HG02943 (cell line): ENCODE data around the gene EAPP.
"Not testable (repeated sequence)": the region's sequence is repeated elsewhere in the genome, so short reads cannot be mapped to it uniquely, and the experiment has no call there.

Source experiments
- ATAC-seq: cut with Tn5 transposase; IDR thresholded peaks from one replicate; pipeline ENCODE4 v1.9.1; 2021; ENCODE audit warnings: mild to moderate bottlenecking, low read depth, moderate library complexity; ENCODE audit not compliant: unreplicated experiment

Gene EAPP

GRCh38 chr14:34538871-34539406 is 562 bp downstream of the EAPP start:
- peak; percentile 11 for ATAC-seq

GRCh38 chr14:34538096-34538495 is 1.4 kb downstream of the EAPP start:
- not testable (repeated sequence) for ATAC-seq

GRCh38 chr14:34537677-34538009 is 1.9 kb downstream of the EAPP start:
- no peak for ATAC-seq

DNA sequence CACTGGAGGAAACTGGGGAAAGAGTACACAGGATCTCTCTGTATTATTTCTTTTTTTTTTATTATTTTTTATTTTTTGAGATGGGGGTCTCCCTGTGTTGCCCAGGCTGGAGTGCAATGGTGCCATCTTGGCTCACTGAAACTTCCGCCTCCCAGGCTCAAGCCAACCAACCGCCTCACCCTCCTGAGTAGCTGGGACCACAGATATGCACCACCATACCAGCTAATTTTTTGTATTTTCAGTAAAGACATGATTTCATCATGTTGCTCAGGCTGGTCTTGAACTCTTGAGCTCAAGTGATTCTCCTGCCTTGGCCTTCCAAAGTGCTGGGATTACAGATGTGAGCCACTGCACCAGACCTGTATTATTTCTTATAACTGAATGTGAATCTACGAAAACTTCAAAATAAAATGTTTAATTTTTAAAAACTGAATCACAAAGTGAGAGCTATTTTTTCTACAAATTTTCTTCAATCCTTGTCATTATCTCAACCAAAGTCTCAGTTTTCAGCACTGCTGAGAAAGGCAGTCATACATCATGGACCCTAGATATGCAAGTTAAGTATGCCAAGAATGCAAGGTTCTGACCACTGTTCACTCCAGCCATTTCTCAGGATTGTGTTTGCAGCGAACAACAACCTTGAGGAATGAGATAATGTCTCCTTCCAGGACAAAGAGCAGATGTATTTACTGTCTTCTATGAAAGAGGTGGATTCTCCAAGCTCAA is 2.4 kb downstream of the EAPP start:
- ATAC-seq, result no peak

- no peak for ATAC-seq
Observed at GRCh38 chr14:34527591-34527990, 11.9 kb downstream of the EAPP start.

- ATAC-seq, result not testable (repeated sequence)
Observed at GRCh38 chr14:34524216-34524615, 15.3 kb downstream of the EAPP start.

DNA sequence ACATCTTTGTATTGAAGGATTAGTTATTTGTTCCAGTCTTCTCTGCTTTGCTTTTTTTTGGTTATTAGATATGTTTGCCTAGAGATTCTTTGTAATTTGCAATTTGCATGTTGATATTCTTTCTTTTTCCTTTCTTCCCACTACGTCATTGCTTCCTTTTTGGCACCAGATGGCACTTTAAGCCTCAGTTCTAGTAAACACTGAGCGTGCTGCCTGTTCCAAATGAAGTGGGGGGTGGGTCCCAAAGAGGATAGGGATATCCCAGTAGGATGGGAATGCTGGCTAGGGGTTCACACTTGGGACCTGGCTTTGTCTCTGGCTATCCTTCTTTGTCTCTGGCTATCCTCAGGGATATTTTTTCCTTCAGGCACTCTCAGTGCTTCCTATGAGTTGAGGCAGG is 17.0 kb downstream of the EAPP start:
- ATAC-seq, result no peak

GRCh38 chr14:34521071-34521470 is 18.4 kb downstream of the EAPP start:
- not testable (repeated sequence) for ATAC-seq

- ATAC-seq, result not testable (repeated sequence)
Observed at GRCh38 chr14:34520304-34520970, 19.1 kb downstream of the EAPP start.

GRCh38 chr14:34507884-34508283 is 31.6 kb downstream of the EAPP start:
- ATAC-seq, result no peak

GRCh38 chr14:34507459-34507858 is 32.0 kb downstream of the EAPP start:
- ATAC-seq, result no peak

GRCh38 chr14:34505124-34505491 is 34.4 kb downstream of the EAPP start:
- ATAC-seq, result not testable (repeated sequence)

- not testable (repeated sequence) for ATAC-seq
Observed at GRCh38 chr14:34504027-34504426, 35.5 kb downstream of the EAPP start.

DNA sequence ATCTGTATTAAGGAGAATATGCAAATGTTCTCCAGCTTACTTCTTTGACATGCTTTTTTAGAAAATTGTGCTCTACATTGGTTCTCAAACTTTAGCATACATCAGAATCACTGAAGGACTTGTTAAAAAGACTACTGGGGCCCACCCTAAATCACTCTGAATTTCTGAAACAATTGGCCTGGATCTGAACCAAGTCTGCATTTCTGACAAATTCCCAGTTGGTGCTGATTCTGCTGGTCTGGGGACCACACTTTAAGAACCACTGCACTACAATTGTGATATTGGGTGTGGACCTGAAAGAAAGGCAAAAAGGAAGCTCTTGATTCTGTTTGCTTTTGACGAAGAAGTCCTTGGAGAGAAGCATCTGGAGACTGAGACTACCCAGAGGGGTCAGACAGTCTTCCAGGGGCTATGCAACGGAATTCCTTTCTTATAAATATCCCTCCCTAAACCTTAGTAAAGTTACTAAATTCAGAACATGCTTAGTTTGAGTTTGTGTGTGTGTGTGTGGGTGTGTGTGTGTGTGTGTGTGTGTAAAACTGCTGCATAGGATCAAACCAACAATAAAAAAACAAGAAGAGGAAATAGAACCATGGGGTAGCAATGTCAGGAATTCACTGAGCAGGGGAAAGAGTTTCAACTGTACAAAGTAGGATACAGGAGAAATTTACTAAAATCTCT is 36.8 kb downstream of the EAPP start:
- ATAC-seq, result no peak

- ATAC-seq, result no peak
Observed at GRCh38 chr14:34502001-34502400, 37.5 kb downstream of the EAPP start.

DNA sequence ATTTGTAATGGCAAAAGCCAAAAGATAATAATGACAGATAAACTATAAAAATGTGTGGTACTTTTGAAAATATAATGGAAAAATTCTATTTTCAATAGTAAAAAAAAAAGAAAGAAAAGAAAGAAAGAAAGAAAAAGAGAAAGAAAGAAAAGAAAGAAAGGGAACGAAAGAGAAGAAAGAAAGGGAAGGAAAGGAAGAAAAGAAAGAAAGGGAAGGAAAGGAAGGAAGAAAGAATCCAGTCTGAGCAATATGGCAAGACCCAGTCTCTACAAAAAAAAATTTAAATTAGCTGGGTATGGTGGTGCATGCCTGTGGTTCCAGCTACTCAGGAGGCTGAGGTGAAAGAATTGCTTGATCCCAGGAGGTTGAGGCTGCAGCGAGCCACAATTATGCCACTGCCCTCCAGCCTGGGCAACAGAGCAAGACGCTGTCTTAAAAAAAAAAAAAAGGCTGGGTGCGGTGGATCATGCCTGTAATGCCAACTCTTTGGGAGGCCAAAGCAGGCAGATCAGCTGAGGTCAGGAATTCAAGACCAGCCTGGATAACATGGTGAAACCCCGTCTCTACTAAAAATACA is 38.4 kb downstream of the EAPP start:
- ATAC-seq, result no peak

DNA sequence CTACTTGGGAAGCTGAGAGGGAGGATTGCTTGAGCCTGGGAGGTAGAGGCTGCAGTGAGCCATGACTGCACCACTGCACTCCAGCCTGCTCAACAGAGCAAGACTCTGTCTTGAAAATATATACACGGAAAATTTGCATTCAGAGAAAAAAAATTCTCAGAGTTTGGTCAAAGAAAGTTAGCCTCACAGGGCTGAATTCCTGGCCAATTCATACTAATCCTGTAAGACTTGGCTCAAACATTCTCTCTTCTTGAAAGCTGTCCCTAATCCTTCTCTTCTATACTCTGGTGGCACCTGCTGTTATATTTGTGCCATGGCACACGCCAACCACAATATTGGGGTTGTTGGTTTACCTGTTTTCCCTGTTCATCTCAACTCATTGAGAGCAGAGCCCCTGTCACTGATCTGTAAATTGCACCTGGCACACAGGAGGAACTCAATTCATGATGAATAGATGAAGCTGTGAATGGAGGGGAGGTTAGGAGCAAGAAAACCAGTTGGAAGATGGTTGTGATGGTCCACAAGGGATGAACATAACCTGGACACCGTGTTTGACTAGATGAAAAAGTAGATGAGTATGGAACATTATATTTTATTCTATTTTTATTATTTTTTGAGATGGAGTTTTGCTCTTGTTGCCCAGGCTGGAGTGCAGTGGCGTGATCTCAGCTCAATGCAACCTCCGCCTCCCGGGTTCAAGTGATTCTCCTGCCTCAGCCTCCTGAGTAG is 40.7 kb downstream of the EAPP start:
- no peak for ATAC-seq

- ATAC-seq, result no peak
Observed at GRCh38 chr14:34496679-34497513, 42.6 kb downstream of the EAPP start.

DNA sequence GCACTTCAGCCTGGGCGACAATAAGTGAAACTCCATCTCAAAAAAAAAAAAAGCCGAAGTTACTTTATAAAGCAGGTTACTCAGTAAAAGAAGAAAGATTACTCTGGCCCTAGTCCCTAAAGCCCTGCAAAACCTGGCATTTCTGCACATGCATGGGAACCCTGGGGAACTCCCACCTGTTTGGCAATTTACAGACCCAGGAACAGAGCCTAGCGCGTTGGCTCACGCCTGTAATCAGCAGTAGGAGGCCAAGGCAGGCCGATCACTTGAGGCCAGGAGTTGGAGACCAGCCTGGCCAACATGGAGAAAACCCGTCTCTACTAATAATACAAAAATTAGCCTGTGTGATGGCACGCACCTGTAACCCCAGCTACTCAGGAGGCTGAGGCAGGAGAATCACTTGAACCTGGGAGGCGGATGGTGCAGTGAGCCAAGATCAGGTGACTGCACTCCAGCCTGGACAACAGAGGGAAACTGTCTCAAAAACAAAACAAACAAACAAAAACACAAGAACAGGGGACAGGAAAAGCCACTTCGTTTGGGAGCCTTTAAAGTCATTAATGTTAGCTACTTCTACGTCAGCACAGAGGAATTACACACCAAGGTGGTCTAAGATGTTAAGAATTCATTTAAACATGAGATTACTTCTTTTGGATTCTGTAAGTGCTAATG is 43.4 kb downstream of the EAPP start:
- ATAC-seq, result no peak
